Fibroblast of mammary gland (primary cell): ENCODE measurements around the gene TADA2B.
A peak's percentile ranks its signal among the peaks of the same experiment; 100 is the strongest.

Experiments
- DNase-seq: peaks from one replicate; pipeline ENCODE4 v3.0.0-alpha.2; 2010; ENCODE audit warnings: low read depth
- H3K4me3 ChIP-seq: 2 replicates; pipeline ENCODE4 v1.5.1; 2011; ENCODE audit warnings: low read depth, mild to moderate bottlenecking, low read length, moderate library complexity; ENCODE audit not compliant: control insufficient read depth
- TF ChIP-seq, protein P1 (sequence below): conservative IDR thresholded peaks from 2 replicates; pipeline ENCODE4 v1.5.1; 2011; ENCODE audit warnings: low read depth, low read length, inconsistent platforms; ENCODE audit not compliant: control insufficient read depth, insufficient read depth

The TADA2B gene

GRCh38 chr4:7032596-7032995 lies 10.6 kb upstream of the TADA2B start:
- TF ChIP-seq, protein P1, sequence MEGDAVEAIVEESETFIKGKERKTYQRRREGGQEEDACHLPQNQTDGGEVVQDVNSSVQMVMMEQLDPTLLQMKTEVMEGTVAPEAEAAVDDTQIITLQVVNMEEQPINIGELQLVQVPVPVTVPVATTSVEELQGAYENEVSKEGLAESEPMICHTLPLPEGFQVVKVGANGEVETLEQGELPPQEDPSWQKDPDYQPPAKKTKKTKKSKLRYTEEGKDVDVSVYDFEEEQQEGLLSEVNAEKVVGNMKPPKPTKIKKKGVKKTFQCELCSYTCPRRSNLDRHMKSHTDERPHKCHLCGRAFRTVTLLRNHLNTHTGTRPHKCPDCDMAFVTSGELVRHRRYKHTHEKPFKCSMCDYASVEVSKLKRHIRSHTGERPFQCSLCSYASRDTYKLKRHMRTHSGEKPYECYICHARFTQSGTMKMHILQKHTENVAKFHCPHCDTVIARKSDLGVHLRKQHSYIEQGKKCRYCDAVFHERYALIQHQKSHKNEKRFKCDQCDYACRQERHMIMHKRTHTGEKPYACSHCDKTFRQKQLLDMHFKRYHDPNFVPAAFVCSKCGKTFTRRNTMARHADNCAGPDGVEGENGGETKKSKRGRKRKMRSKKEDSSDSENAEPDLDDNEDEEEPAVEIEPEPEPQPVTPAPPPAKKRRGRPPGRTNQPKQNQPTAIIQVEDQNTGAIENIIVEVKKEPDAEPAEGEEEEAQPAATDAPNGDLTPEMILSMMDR: no peak
- DNase-seq: no peak
- no peak overlapping the region for H3K4me3 ChIP-seq

- TF ChIP-seq, protein P1: no peak
- no peak overlapping the region for H3K4me3 ChIP-seq
Observed at GRCh38 chr4:7034262-7035081, 8.7 kb upstream of the TADA2B start.

GRCh38 chr4:7037425-7037824 lies 5.7 kb upstream of the TADA2B start:
- H3K4me3 ChIP-seq: no peak overlapping the region
- DNase-seq: no peak
- TF ChIP-seq, protein P1: peak; percentile 4

More at GRCh38 chr4:7034262-7035081, 8.7 kb upstream of the TADA2B start:
- no peak for DNase-seq

GRCh38 chr4:7040765-7041164 lies 2.4 kb upstream of the TADA2B start:
- DNase-seq: no peak
- no peak overlapping the region for H3K4me3 ChIP-seq
- TF ChIP-seq, protein P1: no peak

- DNase-seq: no peak
- H3K4me3 ChIP-seq: no peak overlapping the region
- TF ChIP-seq, protein P1: no peak
Observed at GRCh38 chr4:7041246-7041645, 1.9 kb upstream of the TADA2B start.

GRCh38 chr4:7041801-7042502 lies 1.2 kb upstream of the TADA2B start:
- TF ChIP-seq, protein P1: no peak
- no peak for DNase-seq
- H3K4me3 ChIP-seq: peak overlapping the region; percentile 67
